K562 (cell line): Measurements from ENCODE around the gene TMOD2.

Experiments used
- ARID4B ChIP-seq: sonication (generic); formaldehyde crosslinking; IDR thresholded peaks from 2 replicates; pipeline ENCODE4 v1.8.0; 2022; ENCODE audit warnings: mild to moderate bottlenecking, missing genetic modification reagents
- IRF1 ChIP-seq: sonication (generic); formaldehyde crosslinking; IDR thresholded peaks from 2 replicates; pipeline ENCODE4 v1.8.0; 2022; ENCODE audit warnings: missing genetic modification reagents, mild to moderate bottlenecking, borderline replicate concordance
- ZKSCAN8 ChIP-seq: fragments of 200-800 bp; sonication (Bioruptor generic); IDR thresholded peaks from 2 replicates; pipeline ENCODE4 v1.6.1; 2016; ENCODE audit warnings: missing genetic modification characterization, missing compliant biosample characterization

GRCh38 chr15:51853998-51854397, 102.6 kb downstream of the TMOD2 start:
- TF ChIP-seq ARID4B (CRISPR knock-in tag): no peak
- TF ChIP-seq IRF1 (CRISPR knock-in tag): no peak
- TF ChIP-seq ZKSCAN8 (CRISPR knock-in tag): no peak
